OCI-LY3 (cell line): ENCODE measurements around the gene VAMP4.

Experiments
- EZH2phosphoT487 ChIP-seq: fragments of 200-600 bp; shearing (Covaris generic); IDR thresholded peaks from 2 replicates; pipeline ENCODE4 v1.6.1; 2018; ENCODE audit warnings: antibody characterized with exemption, mixed run types, low read depth
- TF ChIP-seq, protein P1 (sequence below): fragments of 200-600, 300-600 bp; sonication (generic); IDR thresholded peaks from 2 replicates; pipeline ENCODE4 v1.5.1; 2014; ENCODE audit warnings: antibody characterized with exemption, low read length, low read depth

DNA sequence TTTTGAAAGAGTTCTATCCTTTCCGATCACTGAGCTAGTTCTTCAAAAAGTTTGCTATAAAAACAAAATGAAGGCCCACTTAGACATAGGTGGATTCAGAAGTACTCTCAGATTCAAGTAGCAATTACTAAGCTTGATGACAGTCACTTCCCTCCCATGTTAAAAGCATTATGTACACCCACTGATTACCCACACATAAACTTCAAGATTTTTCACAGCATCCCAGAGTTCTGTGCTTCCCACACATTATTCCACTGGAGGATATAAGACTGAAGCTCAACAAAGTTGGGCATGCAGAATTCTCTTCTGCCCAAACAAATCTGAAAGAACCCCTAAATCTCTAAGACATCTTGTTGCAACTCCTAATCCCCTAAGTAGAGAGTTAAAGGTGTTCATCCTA, 29.5 kb downstream of the VAMP4 start:
- TF ChIP-seq, protein P1, sequence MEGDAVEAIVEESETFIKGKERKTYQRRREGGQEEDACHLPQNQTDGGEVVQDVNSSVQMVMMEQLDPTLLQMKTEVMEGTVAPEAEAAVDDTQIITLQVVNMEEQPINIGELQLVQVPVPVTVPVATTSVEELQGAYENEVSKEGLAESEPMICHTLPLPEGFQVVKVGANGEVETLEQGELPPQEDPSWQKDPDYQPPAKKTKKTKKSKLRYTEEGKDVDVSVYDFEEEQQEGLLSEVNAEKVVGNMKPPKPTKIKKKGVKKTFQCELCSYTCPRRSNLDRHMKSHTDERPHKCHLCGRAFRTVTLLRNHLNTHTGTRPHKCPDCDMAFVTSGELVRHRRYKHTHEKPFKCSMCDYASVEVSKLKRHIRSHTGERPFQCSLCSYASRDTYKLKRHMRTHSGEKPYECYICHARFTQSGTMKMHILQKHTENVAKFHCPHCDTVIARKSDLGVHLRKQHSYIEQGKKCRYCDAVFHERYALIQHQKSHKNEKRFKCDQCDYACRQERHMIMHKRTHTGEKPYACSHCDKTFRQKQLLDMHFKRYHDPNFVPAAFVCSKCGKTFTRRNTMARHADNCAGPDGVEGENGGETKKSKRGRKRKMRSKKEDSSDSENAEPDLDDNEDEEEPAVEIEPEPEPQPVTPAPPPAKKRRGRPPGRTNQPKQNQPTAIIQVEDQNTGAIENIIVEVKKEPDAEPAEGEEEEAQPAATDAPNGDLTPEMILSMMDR: no peak
- TF ChIP-seq EZH2phosphoT487: no peak
